ENCODE measurements around the gene SLC16A10. TPM values are rescaled to one million over a fixed set of nuclear protein-coding genes. Genes with fewer than 3 reads are reported as not detected.

Gene SLC16A10
- total and polyA plus RNA-seq, 2 of the 4 experiments (the other 2 are of a cell fraction): not detected

GRCh38 chr6:111173341-111173740, 86.0 kb downstream of the SLC16A10 start:
- CTCF ChIA-PET: no interaction called here
- DNase-seq (no peak), ATAC-seq (ENCODE audit: low read depth) (no peak)
- Histone ChIP-seq H3K36me3 (ENCODE audit: control insufficient read depth, insufficient read depth, low read length) (no peaks in the 10 kb centered on the region), H2AK9ac (replicated peaks; ENCODE audit: low read depth, low read length, poor library complexity) (no peak overlapping the region), H4K8ac (ENCODE audit: low read depth in 2 of 2, low read length in 2 of 2) (no peak overlapping the region), H3K27ac (ENCODE audit: insufficient read depth, low read length) (no peak overlapping the region), H3K27me3 (ENCODE audit: control insufficient read depth, insufficient read depth, low read length) (peaks cover 16% of the 10 kb centered on the region), H3K4me2 (ENCODE audit: low read depth, low read length) (no peak overlapping the region), H3K9ac (ENCODE audit: low read depth, low read length) (no peak overlapping the region), H3K18ac (ENCODE audit: low read depth, low read length) (no peak overlapping the region), H3K4me3 (ENCODE audit: insufficient read depth, low read depth, low read length) (no peak overlapping the region), H2BK5ac (ENCODE audit: low read depth, low read length, poor library complexity, severe bottlenecking) (no peak overlapping the region), H3K4ac (ENCODE audit: low read depth, low read length) (no peak overlapping the region), H3K23ac (ENCODE audit: low read depth, low read length) (no peak overlapping the region), H3K14ac (replicated peaks; ENCODE audit: low read depth, low read length) (no peak overlapping the region), H2AK5ac (ENCODE audit: low read depth, low read length) (no peak overlapping the region), H2BK15ac (ENCODE audit: low read depth, low read length) (no peak overlapping the region), H2BK120ac (ENCODE audit: low read depth, low read length) (no peak overlapping the region), H2BK20ac (ENCODE audit: low read depth, low read length) (no peak overlapping the region), H3K79me1 (ENCODE audit: low read depth in 1 of 2, low read length in 2 of 2) (no peaks in the 10 kb centered on the region), H2AFZ (replicated peaks; ENCODE audit: low read length, poor library complexity) (no peak overlapping the region), H4K5ac (ENCODE audit: low read depth, low read length) (no peak overlapping the region), H3K9me3 (ENCODE audit: control insufficient read depth, insufficient read depth, low read length) (no peaks in the 10 kb centered on the region), H4K91ac (ENCODE audit: insufficient read depth, low read depth, low read length) (no peak overlapping the region), H4K20me1 (ENCODE audit: insufficient read depth, low read length) (no peaks in the 10 kb centered on the region), H3K9me1 (ENCODE audit: insufficient read depth, low read length) (no peaks in the 10 kb centered on the region), H3K4me1 (ENCODE audit: control insufficient read depth, insufficient read depth, low read length) (no peaks in the 10 kb centered on the region), H3K56ac (ENCODE audit: extremely low read depth, insufficient read depth, low read length) (no peak overlapping the region)
- BruUV-seq (replicated peaks): no TSS peak
- in situ Hi-C loops (cut with MboI; ENCODE audit: low sequenced_read_pairs) (no loop called here), intact Hi-C loops (cut with micrococcal nuclease) (no loop called here), dilution Hi-C loops (cut with HindIII; ENCODE audit: low sequenced_read_pairs, unreplicated experiment) (no loop called here)
- WGBS, 2 experiments (ENCODE audit: extremely low coverage in 2 of 2, insufficient read length in 1 of 2): no CpG with 5 or more reads among the region's 2 CpGs
- POLR2A ChIA-PET (ENCODE audit: unreplicated experiment): no interaction called here
- TF ChIP-seq SMC3 (IDR thresholded peaks at IDR 0.05; ENCODE audit: low read depth, low read length): no peak
- no peak for TF ChIP-seq MXI1 (IDR thresholded peaks at IDR 0.05; ENCODE audit: borderline replicate concordance, low read depth, low read length)
- no peak for TF ChIP-seq FOS (IDR thresholded peaks at IDR 0.05; ENCODE audit: low read depth, low read length)
- no peak for TF ChIP-seq POLR2A (IDR thresholded peaks at IDR 0.05; ENCODE audit: low read depth, low read length)
